Activated naive CD8-positive, alpha-beta T cell treated with anti-CD3 and anti-CD28 coated beads, Interleukin-2, amount 10 ng/mL, durations not matched to agents 7 days and 5 days (primary cell): ENCODE data around the gene XKR3. TPM values are rescaled to one million over a fixed set of nuclear protein-coding genes. Genes with fewer than 3 reads are reported as not detected.
"Not testable (repeated sequence)": the region's sequence is repeated elsewhere in the genome, so short reads cannot be mapped to it uniquely, and the experiment has no call there.

Experiments used
- ATAC-seq: fragments of 150-1000 bp; cut with Tn5 transposase; one replicate; pipeline ENCODE4 v1.10.0; 2021; ENCODE audit warnings: low read depth, moderate library complexity
- POLR2A ChIA-PET: fragments of 350-600 bp; sonication (Branson Sonifier 250); formaldehyde crosslinking; loops from one replicate; lab custom pipeline; 2021; ENCODE audit warnings: antibody characterized with exemption; lab: Charles Lee
- DNase-seq: peaks from one replicate; pipeline ENCODE4 v3.0.0; 2021
- H3K27ac Mint-ChIP-seq: one replicate; pipeline ENCODE4 v1.8.0; 2022; ENCODE audit warnings: mild to moderate bottlenecking, mixed read lengths
- H3K27me3 Mint-ChIP-seq: one replicate; pipeline ENCODE4 v1.8.0; 2022; ENCODE audit warnings: mild to moderate bottlenecking, moderate library complexity, mixed read lengths
- H3K36me3 Mint-ChIP-seq: one replicate; pipeline ENCODE4 v1.8.0; 2021; ENCODE audit warnings: mild to moderate bottlenecking, mixed read lengths
- H3K4me1 Mint-ChIP-seq: one replicate; pipeline ENCODE4 v1.8.0; 2021; ENCODE audit warnings: mixed read lengths
- H3K4me3 Mint-ChIP-seq: one replicate; pipeline ENCODE4 v1.8.0; 2022; ENCODE audit warnings: mild to moderate bottlenecking, moderate library complexity, mixed read lengths
- H3K9me3 Mint-ChIP-seq: one replicate; pipeline ENCODE4 v1.8.0; 2021; ENCODE audit warnings: mixed read lengths
- total RNA-seq, 2 experiments: library from RNA; stranded (reverse); gene quantifications; one replicate each; pipeline ENCODE4 v1.2.3, GENCODE V29; 2021

XKR3 gene
- total RNA-seq, 2 experiments from 2014 or later = not detected

GRCh38 chr22:16760416-16760815, 64.8 kb downstream of the XKR3 start:
- ATAC-seq, DNase-seq, POLR2A ChIA-PET, H3K27me3 Mint-ChIP-seq, H3K36me3 Mint-ChIP-seq, H3K9me3 Mint-ChIP-seq, H3K27ac Mint-ChIP-seq, H3K4me1 Mint-ChIP-seq, H3K4me3 Mint-ChIP-seq: not testable (repeated sequence)

- H3K9me3 Mint-ChIP-seq, H3K27ac Mint-ChIP-seq, POLR2A ChIA-PET: not testable (repeated sequence)
These were observed 75.9 kb downstream of the XKR3 start for GRCh38 chr22:16749282-16749681.

GRCh38 chr22:16748160-16748929, 76.9 kb downstream of the XKR3 start:
- DNase-seq, H3K36me3 Mint-ChIP-seq, H3K4me1 Mint-ChIP-seq, POLR2A ChIA-PET, H3K27me3 Mint-ChIP-seq, H3K9me3 Mint-ChIP-seq, H3K27ac Mint-ChIP-seq, H3K4me3 Mint-ChIP-seq, ATAC-seq: not testable (repeated sequence)

More at GRCh38 chr22:16749282-16749681, 75.9 kb downstream of the XKR3 start:
- H3K27me3 Mint-ChIP-seq, DNase-seq, H3K4me1 Mint-ChIP-seq, H3K4me3 Mint-ChIP-seq, H3K36me3 Mint-ChIP-seq, ATAC-seq: not testable (repeated sequence)

GRCh38 chr22:16747266-16748159, 77.7 kb downstream of the XKR3 start:
- H3K4me3 Mint-ChIP-seq, POLR2A ChIA-PET, ATAC-seq: not testable (repeated sequence)

GRCh38 chr22:16734271-16734670, 90.9 kb downstream of the XKR3 start:
- DNase-seq, H3K4me3 Mint-ChIP-seq, H3K36me3 Mint-ChIP-seq, ATAC-seq, H3K9me3 Mint-ChIP-seq, POLR2A ChIA-PET, H3K4me1 Mint-ChIP-seq, H3K27ac Mint-ChIP-seq: not testable (repeated sequence)
- H3K27me3 Mint-ChIP-seq = peaks cover 13% of the 10 kb centered on the region

More at GRCh38 chr22:16747266-16748159, 77.7 kb downstream of the XKR3 start:
- not testable (repeated sequence) for H3K27ac Mint-ChIP-seq, H3K4me1 Mint-ChIP-seq, H3K27me3 Mint-ChIP-seq, DNase-seq, H3K9me3 Mint-ChIP-seq, H3K36me3 Mint-ChIP-seq

Other genes starting within 250 kb of the XKR3 start
- gene CCT8L2, start 232.6 kb downstream of the XKR3 start, total RNA-seq = not detected
- not detected for gene GAB4, start 182.8 kb upstream of the XKR3 start, total RNA-seq